H1 (cell line): Measurements from ENCODE around the gene UBE3B. TPM values are rescaled to one million over a fixed set of nuclear protein-coding genes. Genes with fewer than 3 reads are reported as not detected.

Experiments used
- CTCF ChIA-PET: fragments of 300-600 bp; sonication (Branson Sonifier 250); formaldehyde crosslinking; loops from one replicate; lab custom pipeline; 2021; ENCODE audit not compliant: partially characterized antibody; lab: Charles Lee
- POLR2A ChIA-PET: fragments of 300-600 bp; sonication (Branson Sonifier 250); formaldehyde crosslinking; loops from one replicate; lab custom pipeline; 2021; ENCODE audit warnings: inconsistent platforms; ENCODE audit not compliant: partially characterized antibody; lab: Charles Lee
- DNase-seq, 2 experiments: peaks; one replicate each; pipeline versions ENCODE4 v3.0.0 to v3.0.0-alpha.2; 2010 to 2022; ENCODE audit warnings: low spot score in 2 of 2, low read depth in 1 of 2, mixed read lengths in 1 of 2
- FAIRE-seq: peaks from 2 replicates; lab custom pipeline; 2011; peaks lifted over from hg19 to GRCh38; lab: Jason Lieb, UNC
- H2AFZ ChIP-seq: 2 replicates; pipeline ENCODE4 v1.8.1; 2012; ENCODE audit warnings: low read length, inconsistent platforms
- H2AK5ac ChIP-seq: 2 replicates; pipeline ENCODE4 v1.6.1; 2013; ENCODE audit warnings: low read depth, low read length
- H2BK120ac ChIP-seq: replicated peaks from 2 replicates; pipeline ENCODE3; 2013; ENCODE audit warnings: low read depth, low read length, inconsistent platforms
- H2BK12ac ChIP-seq: 2 replicates; pipeline ENCODE4 v1.6.1; 2013; ENCODE audit warnings: low read depth, low read length
- H2BK15ac ChIP-seq: 2 replicates; pipeline ENCODE4 v1.6.1; 2013; ENCODE audit warnings: low read length
- H2BK20ac ChIP-seq: 2 replicates; pipeline ENCODE4 v1.6.1; 2013; ENCODE audit warnings: low read length
- H2BK5ac ChIP-seq: 2 replicates; pipeline ENCODE4 v1.6.1; 2013; ENCODE audit warnings: low read depth, low read length
- H3K14ac ChIP-seq: 2 replicates; pipeline ENCODE4 v1.6.1; 2013; ENCODE audit warnings: inconsistent platforms; ENCODE audit not compliant: insufficient read length
- H3K18ac ChIP-seq: 2 replicates; pipeline ENCODE4 v1.6.1; 2013; ENCODE audit warnings: low read length; ENCODE audit errors: extremely low read depth
- H3K23ac ChIP-seq: 2 replicates; pipeline ENCODE4 v1.6.1; 2013; ENCODE audit warnings: inconsistent platforms; ENCODE audit not compliant: insufficient read length
- H3K23me2 ChIP-seq: 2 replicates; pipeline ENCODE4 v1.6.1; 2013; ENCODE audit warnings: low read depth, low read length
- H3K27ac ChIP-seq: 2 replicates; pipeline ENCODE4 v1.6.1; 2011; ENCODE audit warnings: low read depth, low read length, inconsistent platforms
- H3K27me3 ChIP-seq, 4 experiments: replicated peaks in 1 of 4; 1 replicate in 1 of 4; 2 replicates in 3 of 4; pipeline versions ENCODE4 v1.6.1 to v1.8.1; 2011 to 2013; ENCODE audit warnings: low read length in 3 of 4, mild to moderate bottlenecking in 3 of 4, inconsistent platforms in 2 of 4, mixed read lengths in 2 of 4, moderate library complexity in 1 of 4; ENCODE audit not compliant: control insufficient read depth in 3 of 4, insufficient read depth in 3 of 4; ENCODE audit errors: extremely low read depth in 1 of 4
- H3K36me3 ChIP-seq, 4 experiments: 2 replicates each; pipeline versions ENCODE4 v1.6.1 to v1.8.1; 2011 to 2013; ENCODE audit warnings: mild to moderate bottlenecking in 4 of 4, low read length in 3 of 4, moderate library complexity in 2 of 4, control low read depth in 1 of 4, inconsistent platforms in 1 of 4; ENCODE audit not compliant: insufficient read depth in 4 of 4, control insufficient read depth in 2 of 4
- H3K4ac ChIP-seq: replicated peaks from 2 replicates; pipeline ENCODE3; 2013; ENCODE audit warnings: low read length, low read depth, mixed read lengths, inconsistent platforms; ENCODE audit not compliant: insufficient read length
- H3K4me1 ChIP-seq, 4 experiments: replicated peaks in 1 of 4; 1 replicate in 1 of 4; 2 replicates in 3 of 4; pipeline versions ENCODE4 v1.6.1 to v1.8.1; 2011 to 2013; ENCODE audit warnings: low read length in 3 of 4, inconsistent platforms in 2 of 4, mixed read lengths in 1 of 4; ENCODE audit not compliant: insufficient read depth in 4 of 4, control insufficient read depth in 3 of 4
- H3K4me2 ChIP-seq, 2 experiments: 2 replicates each; pipeline versions ENCODE4 v1.6.1 to v1.8.1; 2011 to 2013; ENCODE audit warnings: low read depth in 2 of 2, low read length in 2 of 2, control low read depth in 1 of 2, inconsistent platforms in 1 of 2, mild to moderate bottlenecking in 1 of 2; ENCODE audit not compliant: insufficient read depth in 1 of 2
- H3K4me3 ChIP-seq, 4 experiments: fragments of 200-600, 300-600 bp in 1 of 4; sonication (generic), shearing (Covaris generic), sonication (Bioruptor Twin) in 1 of 4; 2 replicates each; pipeline versions ENCODE4 v1.5.1 to v1.8.1; 2011 to 2016; ENCODE audit warnings: low read length in 4 of 4, low read depth in 3 of 4, control low read depth in 2 of 4, inconsistent platforms in 2 of 4, mild to moderate bottlenecking in 2 of 4, mixed read lengths in 1 of 4, moderate library complexity in 1 of 4; ENCODE audit not compliant: insufficient read depth in 2 of 4; ENCODE audit errors: extremely low read depth in 1 of 4
- H3K56ac ChIP-seq: replicated peaks from 2 replicates; pipeline ENCODE3; 2013; ENCODE audit warnings: low read depth, mild to moderate bottlenecking, mixed read lengths, low read length, inconsistent platforms; ENCODE audit not compliant: insufficient read length
- H3K79me1 ChIP-seq: 2 replicates; pipeline ENCODE4 v1.6.1; 2013; ENCODE audit warnings: low read depth, low read length, control low read depth
- H3K79me2 ChIP-seq, 2 experiments: 2 replicates each; pipeline versions ENCODE4 v1.6.1 to v1.8.1; 2012 to 2013; ENCODE audit warnings: low read length in 2 of 2, mild to moderate bottlenecking in 2 of 2, inconsistent platforms in 1 of 2; ENCODE audit not compliant: insufficient read depth in 2 of 2, control insufficient read depth in 1 of 2
- H3K9ac ChIP-seq, 4 experiments: replicated peaks in 1 of 4; 1 replicate in 1 of 4; 2 replicates in 3 of 4; pipeline versions ENCODE4 v1.6.1 to v1.8.1; 2011 to 2013; ENCODE audit warnings: low read depth in 3 of 4, low read length in 3 of 4, control low read depth in 2 of 4, mild to moderate bottlenecking in 2 of 4, moderate library complexity in 2 of 4, inconsistent platforms in 1 of 4; ENCODE audit errors: extremely low read depth in 1 of 4
- H3K9me3 ChIP-seq, 2 experiments: 2 replicates each; pipeline versions ENCODE4 v1.6.1 to v1.8.1; 2012 to 2013; ENCODE audit warnings: mild to moderate bottlenecking in 2 of 2, moderate library complexity in 2 of 2, control low read depth in 1 of 2, inconsistent platforms in 1 of 2, low read depth in 1 of 2, low read length in 1 of 2, mixed read lengths in 1 of 2; ENCODE audit not compliant: insufficient read depth in 2 of 2
- H4K20me1 ChIP-seq, 2 experiments: replicated peaks in 1 of 2; 2 replicates each; pipeline versions ENCODE3 to v1.8.1; 2011 to 2013; ENCODE audit warnings: inconsistent platforms in 2 of 2, low read length in 2 of 2, mild to moderate bottlenecking in 1 of 2; ENCODE audit not compliant: insufficient read depth in 2 of 2, control insufficient read depth in 1 of 2
- H4K5ac ChIP-seq: 2 replicates; pipeline ENCODE4 v1.6.1; 2013; ENCODE audit warnings: low read length, low read depth, mixed read lengths, inconsistent platforms; ENCODE audit not compliant: insufficient read length
- H4K8ac ChIP-seq: 2 replicates; pipeline ENCODE4 v1.8.0; 2013; ENCODE audit warnings: mild to moderate bottlenecking, moderate library complexity, low read length, inconsistent platforms; ENCODE audit not compliant: insufficient read depth; ENCODE audit errors: extremely low read depth
- H4K91ac ChIP-seq: replicated peaks from 2 replicates; pipeline ENCODE3; 2013; ENCODE audit warnings: low read length, mixed read lengths, inconsistent platforms; ENCODE audit not compliant: insufficient read length
- CBX8 ChIP-seq: fragments of 300-800, 300-1000 bp; sonication (generic); IDR thresholded peaks from 2 replicates; pipeline ENCODE4 v1.7.1; 2016; ENCODE audit warnings: low read depth, low read length, borderline replicate concordance
- CEBPB ChIP-seq: IDR thresholded peaks from 2 replicates; pipeline ENCODE4 v1.6.1; 2012; ENCODE audit warnings: low read depth, low read length
- CHD2 ChIP-seq: IDR thresholded peaks from 2 replicates; pipeline ENCODE4 v1.6.1; 2012; ENCODE audit warnings: low read length, improper control_type of control experiment
- KDM1A ChIP-seq: fragments of 200-600, 300-600 bp; sonication (generic); IDR thresholded peaks from 2 replicates; pipeline ENCODE4 v1.7.1; 2016; ENCODE audit warnings: mild to moderate bottlenecking, low read length, borderline replicate concordance
- KDM4A ChIP-seq: IDR thresholded peaks from one replicate; pipeline ENCODE4 v1.7.1; 2012; ENCODE audit warnings: low read depth, mild to moderate bottlenecking, moderate library complexity, low read length, inconsistent platforms; ENCODE audit not compliant: severe bottlenecking
- NRF1 ChIP-seq: IDR thresholded peaks from 2 replicates; pipeline ENCODE4 v1.6.1; 2011; ENCODE audit warnings: mild to moderate bottlenecking, low read depth, low read length, improper control_type of control experiment
- POU5F1 ChIP-seq: IDR thresholded peaks from 2 replicates; pipeline ENCODE4 v1.6.1; 2011; ENCODE audit warnings: low read depth, mild to moderate bottlenecking, low read length, moderate library complexity
- RNF2 ChIP-seq: fragments of 200-900, 300-1000 bp; sonication (generic); IDR thresholded peaks from 2 replicates; pipeline ENCODE4 v1.7.1; 2016; ENCODE audit warnings: borderline replicate concordance, low read depth, mild to moderate bottlenecking, antibody characterized with exemption, low read length; ENCODE audit not compliant: poor library complexity, severe bottlenecking; ENCODE audit errors: missing control alignments
- SAP30 ChIP-seq: fragments of 300-600 bp; sonication (generic); IDR thresholded peaks from 2 replicates; pipeline ENCODE4 v1.7.1; 2012; ENCODE audit warnings: low read length, moderate library complexity, mild to moderate bottlenecking, inconsistent platforms; ENCODE audit not compliant: insufficient read depth, insufficient replicate concordance
- SIN3A ChIP-seq, 2 experiments: IDR thresholded peaks in 1 of 2; conservative IDR thresholded peaks in 1 of 2; 2 replicates each; pipeline ENCODE4 v1.6.1; 2011 to 2012; ENCODE audit warnings: low read length in 2 of 2, improper control_type of control experiment in 1 of 2, low read depth in 1 of 2, mild to moderate bottlenecking in 1 of 2
- SIRT6 ChIP-seq: IDR thresholded peaks from one replicate; pipeline ENCODE4 v1.7.1; 2012; ENCODE audit warnings: low read length, inconsistent platforms
- SIX5 ChIP-seq: IDR thresholded peaks from 2 replicates; pipeline ENCODE4 v1.6.1; 2011; ENCODE audit warnings: mild to moderate bottlenecking, low read depth, low read length
- SP1 ChIP-seq: IDR thresholded peaks from 2 replicates; pipeline ENCODE4 v1.6.1; 2011; ENCODE audit warnings: low read depth, low read length
- TEAD4 ChIP-seq: IDR thresholded peaks from 2 replicates; pipeline ENCODE4 v1.6.1; 2012; ENCODE audit warnings: low read depth, low read length, inconsistent platforms, mixed read lengths
- ZNF274 ChIP-seq: IDR thresholded peaks from 2 replicates; pipeline ENCODE4 v1.7.0; 2012; ENCODE audit warnings: low read length, borderline replicate concordance; ENCODE audit errors: extremely low read depth
- WGBS, 2 experiments: shearing (Covaris generic) in 1 of 2; methylation state at CpG; one replicate each; pipeline versions ENCODE4 v1.1.6 to v1.1.7; 2013 to 2015; ENCODE audit warnings: low lambda C conversion rate in 2 of 2, mixed read lengths in 2 of 2, inconsistent platforms in 1 of 2, low coverage in 1 of 2, missing lambda C conversion rate in 1 of 2; ENCODE audit not compliant: insufficient replicate concordance in 2 of 2, insufficient coverage in 1 of 2, insufficient read length in 1 of 2; ENCODE audit errors: extremely low coverage in 1 of 2, missing lambda C conversion rate in 1 of 2; 5-methylcytosine and 5-hydroxymethylcytosine counted together
- polyA plus RNA-seq, 7 experiments: library from polyadenylated mRNA; depleted of rRNA in 3 of 7; stranded (reverse) in 5 of 7; unstranded in 2 of 7; fragments of >200 nt in 5 of 7; fragments of 200-250 nt in 2 of 7; gene quantifications; 1 replicate in 5 of 7; 2 replicates in 1 of 7; 4 replicates in 1 of 7; pipeline versions ENCODE4 v1.2.1 to v1.2.3, GENCODE V29; 2011 to 2013; ENCODE audit warnings: missing spikeins in 2 of 7, mixed read lengths in 2 of 7
- total RNA-seq: library from RNA; stranded (reverse); fragmentation: NEBNext Ultra II Directional; extraction: Animal tissue kit (Norgen Biotek cat#: 25700); gene quantifications from 2 replicates; pipeline ENCODE4 v1.2.1, GENCODE V29; 2021

UBE3B gene
- total and polyA plus RNA-seq, 2 of the 8 experiments (the other 6 are each of a cell fraction or from before 2014, with no cell fraction given), result 14.0 to 21.1 TPM

DNA sequence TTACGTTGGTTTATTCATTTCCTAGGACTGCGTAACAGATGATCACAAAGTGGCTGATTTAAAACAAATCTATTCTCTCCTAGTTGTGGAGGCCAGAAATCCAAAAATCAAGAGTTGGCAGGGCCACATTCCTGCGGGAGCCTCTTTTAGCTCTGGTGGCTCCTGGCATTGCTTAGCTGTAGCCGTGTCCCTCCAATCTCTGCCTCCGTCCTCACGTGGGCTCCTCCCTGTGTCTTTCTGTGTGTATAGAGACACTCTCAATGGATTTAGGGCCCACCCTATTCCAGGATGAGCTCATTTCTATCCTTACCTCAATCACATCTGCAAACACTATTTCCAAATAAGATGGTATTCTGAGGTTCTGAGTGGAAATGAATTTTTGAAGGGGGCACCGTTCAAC lies 42.9 kb upstream of the UBE3B start:
- ChIA-PET CTCF (interaction anchor here (0.6 to 12.4 kb wide), 16 partner anchors 12 to 1856 kb away, joined by 3 to 245 read pairs (median 5); partner anchors contain the start of genes KCTD10 and UBE3B), POLR2A (interaction anchor here (1.1 to 1.6 kb wide), 3 partner anchors 24 to 110 kb away, joined by 3 read pairs; no protein-coding TSS in a partner anchor)
- H3K9me3 ChIP-seq, result no peaks in the 10 kb centered on the region

More for the DNA sequence above, 42.9 kb upstream of the UBE3B start:
- Histone ChIP-seq H2BK20ac (no peak overlapping the region), H2AFZ (no peak overlapping the region), H3K23me2 (no peaks in the 10 kb centered on the region), H2BK120ac (no peak overlapping the region), H3K4me3 (no peak overlapping the region), H2BK15ac (no peak overlapping the region), H2AK5ac (no peak overlapping the region), H4K8ac (no peak overlapping the region), H3K14ac (no peak overlapping the region), H2BK5ac (no peak overlapping the region), H3K27me3 (no peaks in the 10 kb centered on the region), H3K18ac (no peak overlapping the region), H3K4ac (no peak overlapping the region), H3K79me2 (no peaks in the 10 kb centered on the region), H4K91ac (no peak overlapping the region), H3K27ac (no peak overlapping the region), H2BK12ac (no peak overlapping the region), H3K4me2 (no peak overlapping the region), H4K20me1 (no peaks in the 10 kb centered on the region), H3K23ac (no peak overlapping the region), H3K56ac (no peak overlapping the region), H3K36me3 (no peaks in the 10 kb centered on the region), H3K9ac (no peak overlapping the region; a peak in 1 of 7 replicates), H3K4me1 (peaks cover 9 to 16% (median 11%) of the 10 kb centered on the region in 4 experiments), H3K79me1 (no peaks in the 10 kb centered on the region), H4K5ac (no peak overlapping the region)
- WGBS, 2 experiments, result 89% methylated on average over 7 of the region's 7 CpGs; no CpG with 5 or more reads in 1 of the 2 experiments
- no peak for TF ChIP-seq KDM4A
- no peak for TF ChIP-seq RNF2
- no peak for TF ChIP-seq SP1
- no peak for TF ChIP-seq SIX5
- no peak for TF ChIP-seq CBX8
- no peak for TF ChIP-seq SIN3A (conservative IDR thresholded peaks at IDR 0.05 in 1 of 2, IDR thresholded peaks at IDR 0.05 in 1 of 2; ENCODE audit: low read depth in 1 of 2, low read length in 2 of 2)
- TF ChIP-seq NRF1, result no peak
- TF ChIP-seq ZNF274, result no peak
- no peak for TF ChIP-seq TEAD4
- no peak for TF ChIP-seq POU5F1
- TF ChIP-seq SAP30, result no peak
- no peak for TF ChIP-seq CHD2
- TF ChIP-seq SIRT6, result no peak
- no peak for TF ChIP-seq KDM1A
- TF ChIP-seq CEBPB, result no peak
- DNase-seq (no peak), FAIRE-seq (no peak)
